Amygdala (tissue), 56 donors: ENCODE results near the gene SPATA3.
"Not testable (repeated sequence)": the region's sequence is repeated elsewhere in the genome, so short reads cannot be mapped to it uniquely, and the experiment has no call there.

Experiments
- DNase-seq, 56 donors: peaks; one replicate each; lab custom pipeline; 2025; lab: John Stamatoyannopoulos, UW

SPATA3 gene

DNA sequence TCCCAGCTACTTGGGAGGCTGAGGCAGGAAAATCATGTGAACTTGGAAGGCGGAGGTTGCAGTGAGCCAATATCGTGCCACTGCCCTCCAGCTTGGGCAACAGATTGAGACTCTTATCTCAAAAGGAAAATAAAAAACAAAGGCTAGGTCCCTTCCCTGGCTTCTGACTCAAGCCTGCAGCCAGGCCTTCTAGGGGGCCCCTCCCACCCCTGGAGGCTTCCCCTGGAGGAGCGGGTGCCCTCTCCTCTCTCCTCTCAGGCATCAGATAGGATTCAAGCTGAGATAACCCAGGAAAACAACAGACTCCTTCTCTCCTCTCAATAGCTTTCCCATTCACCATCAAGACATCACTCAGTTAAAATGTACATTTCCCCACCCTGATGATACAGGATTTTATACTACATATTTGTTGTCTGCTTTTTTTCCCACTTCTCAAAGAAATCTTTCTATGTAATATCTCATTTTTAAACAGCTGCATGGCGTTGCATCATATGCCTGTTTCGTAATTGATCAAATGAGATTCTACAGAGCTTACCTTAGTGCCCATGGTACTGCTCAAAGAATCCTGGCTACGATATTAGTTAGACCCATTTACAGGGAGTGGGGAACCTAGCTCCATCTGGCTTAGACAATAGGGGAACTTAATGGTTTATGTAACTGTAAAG, 20.8 kb downstream of the SPATA3 start:
- no peak for DNase-seq

DNA sequence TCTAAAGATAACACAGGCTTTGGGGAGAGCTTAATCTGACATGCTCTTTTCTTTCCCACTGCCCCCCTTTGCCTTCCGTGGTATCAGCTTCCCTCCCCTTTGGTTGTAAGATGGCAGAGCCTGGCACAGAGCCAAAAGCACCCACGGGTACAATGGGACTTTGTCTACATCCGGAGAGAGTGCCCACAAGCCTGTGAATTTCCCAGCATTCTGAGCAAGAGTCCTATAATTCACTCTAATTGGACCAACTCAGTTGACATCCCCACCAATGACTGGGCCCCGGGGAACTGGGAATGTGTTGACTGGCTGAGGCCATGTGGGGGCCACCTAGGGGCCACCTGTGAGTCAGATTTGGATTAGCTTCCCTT, 21.3 kb downstream of the SPATA3 start:
- peak in 50 of 56 donors; percentile 14 to 96 (median 72) for DNase-seq

DNA sequence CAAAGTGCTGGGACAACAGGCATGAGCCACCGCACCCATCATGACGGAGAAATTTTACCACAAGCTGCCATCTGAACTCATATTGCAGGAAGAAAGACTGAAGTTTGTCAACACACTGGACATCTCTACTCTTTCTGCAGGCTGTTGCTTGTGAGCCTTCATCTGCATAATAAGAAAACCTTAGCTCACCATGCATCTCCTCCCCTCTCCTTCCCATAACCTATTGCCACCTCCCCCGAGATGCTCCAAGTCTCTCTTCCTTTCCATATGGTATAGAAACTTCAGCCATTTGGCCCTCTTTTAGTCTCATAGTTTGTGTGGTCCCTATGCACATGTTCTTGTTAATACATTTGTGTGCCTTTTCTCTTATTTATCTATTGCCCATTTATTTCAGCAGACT, 22.3 kb downstream of the SPATA3 start:
- no peak for DNase-seq

DNA sequence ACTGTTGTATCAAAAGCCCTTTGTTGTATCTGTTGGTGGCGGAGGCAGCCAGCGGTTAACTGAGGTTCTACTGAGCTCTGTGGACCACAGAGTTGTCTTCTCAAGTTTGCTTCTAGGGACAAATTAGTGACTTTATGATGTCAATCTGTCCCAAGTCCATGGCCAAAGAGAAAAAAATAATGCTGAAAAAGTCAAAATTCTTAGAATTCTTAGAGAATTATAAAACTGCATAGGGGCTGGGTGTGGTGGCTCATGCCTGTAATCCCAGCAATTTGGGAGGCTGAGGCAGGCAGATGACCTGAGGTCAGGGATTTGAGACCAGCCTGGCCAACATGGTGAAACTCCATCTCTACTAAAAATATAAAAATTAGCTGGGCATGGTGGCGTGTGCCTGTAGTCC, 29.1 kb downstream of the SPATA3 start:
- DNase-seq = not testable (repeated sequence)

DNA sequence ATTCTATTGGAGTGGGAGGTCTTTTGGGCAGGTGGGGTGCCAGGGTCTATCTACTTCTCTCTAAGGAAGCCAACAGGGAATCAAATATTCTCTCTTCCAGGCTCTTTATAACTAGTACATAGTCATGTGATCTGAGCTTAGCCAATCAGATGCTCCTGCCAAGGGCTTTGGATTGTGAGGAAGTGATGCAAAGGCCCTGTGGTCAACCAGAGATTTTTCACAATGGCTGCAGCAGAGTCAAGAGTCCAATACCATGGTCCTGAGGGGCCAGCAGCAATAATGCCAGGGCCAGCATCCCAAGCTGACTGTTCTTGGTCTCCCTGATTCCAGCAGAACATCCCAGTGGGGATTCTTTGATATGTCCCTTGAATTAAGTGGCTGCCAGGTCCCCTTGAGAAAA, 33.0 kb downstream of the SPATA3 start:
- DNase-seq = no peak

DNA sequence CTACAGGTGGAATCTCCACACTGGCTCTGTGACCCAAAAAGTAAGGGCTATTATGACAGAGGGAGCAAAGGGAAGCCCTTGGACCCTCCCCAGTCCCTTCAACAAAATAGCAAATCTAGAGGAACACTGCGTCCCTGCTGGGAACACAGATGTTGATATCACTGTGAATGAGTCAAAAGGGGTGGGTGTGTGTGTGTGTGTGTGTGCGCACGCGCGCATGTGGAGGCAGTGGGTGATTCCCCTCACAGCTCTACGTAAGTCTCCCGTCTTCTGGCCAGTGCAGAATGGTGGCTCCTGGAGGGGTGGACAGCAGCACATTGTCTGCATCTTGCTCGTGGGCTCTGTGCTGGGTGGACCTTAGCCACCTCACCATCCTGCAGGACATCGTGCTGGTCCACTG, 33.6 kb downstream of the SPATA3 start:
- no peak for DNase-seq

DNA sequence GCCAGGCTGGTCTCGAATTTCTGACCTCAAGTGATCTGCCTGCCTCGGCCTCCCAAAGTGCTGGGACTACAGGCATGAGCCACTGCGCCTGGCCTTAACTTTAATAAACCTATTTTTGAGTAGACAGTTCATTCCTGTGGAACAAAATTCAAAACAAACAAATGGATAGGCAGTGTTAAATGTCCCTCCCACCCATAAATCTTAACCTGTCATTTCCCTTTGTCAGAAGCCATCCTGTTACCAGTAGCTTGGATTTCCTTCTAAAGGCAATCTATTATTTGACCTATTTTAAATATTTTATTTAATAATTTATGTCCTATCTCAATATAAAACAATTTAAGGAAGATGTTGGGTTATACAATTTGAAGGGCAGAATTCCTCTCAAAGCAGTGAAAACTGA, 34.8 kb downstream of the SPATA3 start:
- DNase-seq = no peak

DNA sequence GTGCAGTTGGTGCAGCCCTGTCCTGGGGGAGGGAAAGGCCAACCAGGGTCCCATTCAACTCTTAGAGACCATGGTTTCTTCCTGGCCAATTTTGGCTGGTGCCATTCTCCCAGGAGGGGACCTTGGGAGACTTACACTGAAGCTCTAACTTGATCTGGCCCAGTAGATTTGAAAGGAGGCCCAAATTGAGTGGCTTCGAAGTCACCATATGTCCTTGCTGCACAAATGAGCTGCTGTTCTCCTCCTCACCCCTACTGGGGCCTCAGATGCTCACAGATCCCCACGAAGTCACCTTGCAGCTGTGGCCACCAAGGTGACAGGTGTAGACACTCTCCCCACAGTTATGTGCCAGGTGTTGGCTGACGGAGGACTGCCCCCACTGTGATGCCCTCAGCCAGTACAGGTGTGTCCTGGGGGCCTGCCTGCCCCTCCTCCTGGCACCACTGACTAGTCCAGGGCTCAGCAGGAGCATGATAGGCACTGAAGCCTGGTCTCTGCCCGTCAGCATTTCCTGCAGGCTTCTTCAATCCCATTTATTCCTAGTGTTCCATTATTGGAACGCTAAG, 36.7 kb downstream of the SPATA3 start:
- no peak for DNase-seq

DNA sequence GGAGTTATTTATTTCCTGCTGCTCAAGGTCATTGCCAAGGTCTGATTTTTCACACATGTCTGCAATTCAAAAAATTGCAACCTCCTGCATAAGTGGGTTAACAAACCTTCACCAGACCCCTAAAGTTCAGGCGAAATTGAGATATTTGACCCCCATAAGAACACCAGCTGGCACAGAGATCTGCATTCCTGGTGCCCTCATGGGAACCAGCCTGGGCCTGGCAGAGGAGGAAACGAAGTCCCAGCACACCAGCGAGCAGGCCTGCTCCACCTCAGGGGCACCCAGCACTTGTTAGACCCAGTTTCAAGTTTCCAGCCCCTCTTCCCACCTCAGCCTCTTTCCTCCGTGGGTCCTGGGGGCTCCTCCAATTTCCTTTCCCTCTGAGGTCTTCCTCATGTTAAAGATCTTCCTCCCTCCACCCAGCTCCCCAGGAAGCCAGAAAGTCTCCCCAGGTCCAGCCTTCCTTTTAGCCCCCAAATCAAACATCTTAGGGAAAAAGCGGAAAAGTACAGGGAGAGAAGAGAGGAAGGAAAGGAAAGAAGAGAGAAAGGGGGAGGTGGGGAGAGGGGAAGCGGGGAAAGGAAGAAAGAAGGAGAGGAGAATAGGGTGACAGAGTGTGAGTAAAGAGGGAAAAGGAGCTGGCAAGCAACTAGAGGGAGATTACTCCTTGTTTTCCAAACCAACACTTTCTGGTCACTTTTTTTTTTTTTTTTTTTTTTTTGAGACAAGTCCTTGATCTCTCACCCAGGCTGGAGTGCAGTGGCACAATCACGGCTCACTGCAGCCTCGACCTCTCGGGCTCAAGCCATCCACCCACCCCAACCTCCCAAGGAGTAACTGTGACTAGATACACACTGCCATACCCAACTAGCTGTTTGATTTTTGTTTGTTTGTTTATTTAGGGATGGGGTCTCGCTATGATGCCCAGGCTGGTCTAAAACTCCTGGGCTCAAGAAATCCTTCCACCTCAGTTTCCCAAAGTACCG, 37.5 kb downstream of the SPATA3 start:
- no peak for DNase-seq

DNA sequence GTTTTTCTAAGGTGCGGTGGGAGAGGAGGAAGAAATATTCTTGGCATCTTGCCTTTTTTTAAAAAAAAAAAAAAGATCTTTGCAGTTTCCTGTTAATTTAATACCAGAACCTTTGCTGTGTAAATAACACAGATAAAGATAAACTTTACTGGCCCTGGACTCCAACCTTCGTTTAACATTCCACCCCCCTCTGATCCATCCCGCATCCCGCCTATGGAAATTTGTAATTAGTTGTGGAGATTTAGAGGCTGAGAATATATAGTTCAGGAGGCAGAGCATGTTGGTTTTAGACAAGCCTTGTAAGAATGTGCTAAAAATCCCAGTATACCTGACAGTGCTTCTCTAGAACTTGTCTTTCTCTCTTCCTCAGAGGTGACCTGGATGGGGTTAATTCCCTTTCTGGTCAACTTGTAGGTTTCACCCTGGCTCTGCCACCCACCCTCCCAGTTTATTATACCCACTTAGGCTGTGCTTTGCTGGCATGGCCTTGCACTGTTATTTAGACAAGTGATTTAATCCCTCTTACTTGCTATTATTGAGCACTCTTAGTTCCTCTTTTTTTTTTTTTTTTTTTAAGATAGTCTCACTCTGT, 38.5 kb downstream of the SPATA3 start:
- DNase-seq = no peak

DNA sequence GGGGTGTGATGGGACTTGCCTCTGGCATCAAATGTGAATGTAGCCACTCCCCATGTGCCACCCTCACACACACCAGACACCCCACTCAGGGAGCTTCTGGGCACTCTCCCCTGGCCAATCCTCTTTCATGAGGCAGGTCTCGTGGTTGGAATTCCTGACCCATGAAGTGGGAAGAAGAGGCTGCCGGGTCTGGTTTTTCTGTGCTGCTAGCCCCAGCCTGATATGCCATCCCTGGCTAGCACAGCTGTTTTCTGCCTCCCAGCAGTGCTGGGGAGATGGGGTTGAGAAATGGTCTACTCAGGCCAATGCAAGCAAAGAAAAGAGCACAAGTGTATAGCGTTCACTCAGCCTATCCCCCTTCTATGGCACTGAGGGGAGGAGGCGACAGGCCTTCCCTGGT, 40.2 kb downstream of the SPATA3 start:
- DNase-seq = no peak

DNA sequence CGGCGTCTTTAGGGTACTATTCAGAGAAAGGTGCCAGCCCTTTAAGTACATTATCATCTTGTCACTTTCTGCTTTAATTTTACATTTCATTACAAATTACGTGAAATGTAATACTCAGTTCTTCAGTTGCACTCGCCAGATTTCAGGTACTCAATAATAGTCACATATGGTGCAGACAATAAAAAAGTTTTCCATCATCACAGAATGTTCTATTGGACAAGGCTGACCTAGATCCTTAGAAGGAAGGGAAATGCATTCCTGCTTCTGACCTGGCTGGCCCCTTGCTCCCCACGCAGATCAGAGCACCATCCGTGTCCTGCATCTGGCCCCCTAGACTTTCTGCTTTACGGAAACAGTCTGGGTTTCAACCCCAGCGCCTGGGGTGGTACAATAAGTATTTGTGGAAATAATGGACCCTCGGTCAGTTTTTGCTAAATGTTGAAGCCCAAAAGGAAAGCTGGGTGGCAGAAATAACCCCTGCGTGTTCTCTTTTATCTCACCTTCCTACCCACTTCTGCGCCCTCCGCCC, 40.7 kb downstream of the SPATA3 start:
- DNase-seq = no peak

DNA sequence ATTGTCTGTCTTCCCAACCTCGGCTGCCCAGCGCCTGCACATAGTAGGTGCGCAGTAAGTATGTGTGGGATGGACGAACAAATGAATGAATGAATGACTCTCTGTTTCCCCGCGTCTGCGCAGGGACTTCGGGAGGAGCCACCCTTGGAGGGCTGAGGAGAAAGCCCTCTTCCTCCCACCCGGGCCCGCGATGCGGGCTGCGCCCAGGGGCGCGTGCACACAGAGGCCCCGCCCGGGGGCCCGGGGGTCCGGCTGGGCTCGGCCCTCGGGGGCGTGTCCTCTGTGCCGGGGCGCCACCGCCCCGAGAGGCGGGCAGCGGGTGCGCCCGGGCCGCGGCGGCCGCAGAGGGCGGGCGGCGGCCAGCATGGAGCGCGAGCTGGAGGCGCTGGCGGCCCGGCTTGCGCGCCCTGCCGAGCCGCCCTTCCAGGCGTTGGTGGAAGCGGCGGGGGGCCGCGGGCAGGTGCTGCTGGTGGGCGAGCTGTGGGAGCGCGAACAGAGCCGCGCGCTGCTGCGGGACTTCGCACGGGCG, 41.3 kb downstream of the SPATA3 start, which contains the start of gene C2orf72:
Gene C2orf72, plus strand, starts transcription at position 322 of the 529 bp plus-strand sequence. Its CDS starts 43 bp downstream, at position 365.
- DNase-seq = peak in 6 of 56 donors; percentile 23 to 50 (median 44)

DNA sequence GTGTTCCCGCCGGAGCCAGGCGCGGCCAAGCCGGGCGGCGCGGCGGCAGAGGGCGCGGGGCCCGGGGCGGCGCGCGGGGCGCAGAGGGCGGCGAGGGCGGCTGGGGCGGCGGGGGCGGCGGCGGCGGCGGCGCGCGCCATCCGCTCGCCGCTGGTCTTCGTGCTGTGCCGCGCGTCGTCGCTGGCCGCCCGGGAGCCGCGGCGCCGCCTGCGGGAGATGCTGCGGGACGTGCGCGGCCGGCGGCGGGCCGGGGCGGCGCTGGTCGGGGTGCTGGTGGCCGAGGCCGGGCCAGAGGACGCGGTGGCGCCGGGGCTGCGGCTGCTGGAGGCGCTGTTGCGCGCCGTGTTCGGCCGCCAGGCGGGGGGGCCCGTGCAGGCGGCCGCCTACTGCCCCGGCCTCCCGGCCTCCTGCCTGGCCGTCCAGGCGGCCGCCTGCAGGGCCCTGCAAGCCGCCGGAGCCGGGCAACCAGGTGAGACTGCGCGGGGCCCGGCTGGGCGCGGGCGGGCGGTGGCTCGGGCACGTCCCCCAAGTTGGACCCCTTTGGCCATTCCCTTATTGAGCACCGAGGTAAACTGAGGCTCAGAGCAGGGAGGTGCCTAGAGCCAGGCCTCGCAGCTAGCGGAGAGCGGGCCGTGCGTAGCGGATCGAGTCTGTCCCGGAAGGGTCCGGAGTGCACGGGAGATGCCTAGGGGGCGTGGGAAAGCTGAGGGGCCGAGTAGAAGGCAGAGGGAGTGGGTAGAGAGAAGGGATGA, 42.0 kb downstream of the SPATA3 start:
- peak in 32 of 56 donors; percentile 19 to 78 (median 51) for DNase-seq

DNA sequence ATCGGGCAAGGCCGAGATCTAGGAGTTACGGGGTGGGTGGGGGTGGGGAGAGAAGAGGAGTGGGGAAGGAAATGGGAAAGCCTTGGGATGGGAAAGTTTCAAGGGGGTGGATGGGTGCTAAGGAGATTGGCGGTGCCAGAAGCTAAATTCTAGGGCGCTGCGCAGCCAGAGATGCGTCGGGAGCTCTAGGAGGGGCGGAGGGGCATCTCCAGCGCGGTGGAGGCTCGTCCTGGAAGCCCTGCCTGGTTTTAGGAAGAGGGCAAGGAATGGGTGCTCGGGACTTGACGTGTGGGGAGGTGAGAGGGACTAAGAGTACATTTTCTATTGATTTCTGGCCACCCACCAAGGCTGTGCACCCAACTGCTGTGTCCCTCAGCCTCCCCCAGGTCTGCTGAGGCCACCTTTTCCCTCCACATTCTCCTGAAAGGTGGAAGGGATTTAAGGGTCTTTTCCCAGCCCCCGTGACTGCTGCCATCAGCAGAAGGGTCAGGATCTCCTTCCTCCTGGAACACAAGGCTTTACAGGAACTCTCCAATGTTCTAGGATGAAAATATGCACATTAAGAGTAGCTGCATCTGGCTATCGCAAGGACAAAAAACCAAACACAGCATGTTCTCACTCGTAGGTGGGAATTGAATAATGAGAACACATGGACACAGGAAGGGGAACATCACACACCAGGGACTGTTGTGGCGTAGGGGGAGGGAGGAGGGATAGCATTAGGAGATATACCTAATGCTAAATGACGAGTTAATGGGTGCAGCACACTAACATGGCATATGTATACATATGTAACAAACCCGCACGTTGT, 42.8 kb downstream of the SPATA3 start:
- peak in 6 of 56 donors; percentile 30 to 52 (median 38) for DNase-seq

DNA sequence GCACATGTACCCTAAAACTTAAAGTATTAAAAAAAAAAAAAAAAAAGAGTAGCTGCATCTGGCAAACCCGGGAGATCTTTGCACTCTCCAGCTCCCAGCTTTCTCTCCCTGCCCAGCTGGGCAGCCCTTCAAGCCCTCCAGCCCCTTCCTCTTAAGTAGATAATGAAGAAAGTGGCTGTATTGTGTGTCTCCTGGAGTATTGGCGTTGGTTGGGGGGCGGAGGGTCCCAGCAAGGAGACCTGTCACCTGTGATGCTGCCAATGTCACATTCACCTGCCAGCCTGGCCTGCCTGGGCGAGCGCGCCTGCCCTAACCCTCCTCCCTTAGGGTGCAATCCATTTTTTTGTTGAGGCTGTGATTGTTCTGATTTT, 43.4 kb downstream of the SPATA3 start:
- DNase-seq = no peak

DNA sequence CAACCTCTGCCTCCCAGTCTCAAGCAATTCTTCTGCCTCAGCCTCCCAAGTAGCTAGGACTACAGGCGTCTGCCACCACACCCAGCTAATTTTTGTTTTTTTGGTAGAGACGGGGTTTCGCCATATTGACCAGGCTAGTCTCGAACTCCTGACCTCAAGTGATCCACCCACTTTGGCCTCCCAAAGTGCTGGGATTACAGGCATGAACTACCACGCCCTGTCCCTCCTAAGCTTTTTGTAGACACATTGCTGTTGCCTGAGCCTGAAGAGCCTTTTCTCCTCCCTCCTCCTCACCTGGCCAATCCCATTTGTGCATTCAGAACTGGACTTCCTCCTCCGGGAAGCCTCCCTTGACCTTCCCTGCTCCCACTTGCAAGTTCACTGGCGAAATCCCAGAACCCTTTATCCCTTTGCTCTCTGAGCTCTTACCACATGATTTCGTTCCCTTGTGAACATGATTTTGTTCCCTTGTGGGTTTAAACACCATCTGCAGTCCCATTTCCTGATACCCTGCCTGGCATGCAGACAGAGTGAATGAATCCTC, 44.0 kb downstream of the SPATA3 start:
- DNase-seq = no peak

DNA sequence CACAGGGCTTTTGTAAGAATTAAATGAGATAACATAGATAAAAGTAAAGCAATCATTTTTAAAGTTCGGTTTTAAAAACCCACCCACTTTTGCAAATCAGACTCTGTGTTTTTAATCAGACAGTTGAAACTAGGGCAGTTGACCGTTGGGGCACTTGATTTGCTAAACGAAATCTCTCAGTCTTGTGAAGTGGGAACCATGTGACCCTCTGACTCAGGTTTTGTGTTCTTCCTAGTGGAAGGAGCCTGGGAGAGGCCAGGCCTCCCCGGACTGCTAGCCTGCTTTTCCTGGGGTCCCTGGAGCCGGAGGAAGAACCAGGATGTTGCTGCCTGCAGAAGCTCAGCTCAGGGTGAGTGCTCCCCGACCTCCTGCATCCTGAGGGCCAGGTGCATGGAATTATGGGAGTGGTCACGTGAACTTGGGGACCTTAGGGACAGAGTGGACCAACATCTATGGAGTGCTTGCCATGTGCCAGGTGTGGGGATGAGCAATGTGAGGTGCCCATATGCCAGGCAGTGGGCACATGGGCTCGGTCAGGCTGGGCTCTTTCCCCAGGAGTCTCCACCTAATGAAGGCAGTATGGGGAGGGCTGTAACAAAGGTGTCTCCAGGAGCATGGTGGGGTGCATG, 45.3 kb downstream of the SPATA3 start:
- no peak for DNase-seq
